Globus pallidus (tissue), 1 donor: ENCODE measurements around the gene CDKN2B-AS1.

ENCODE experiments used
- DNase-seq: peaks from one replicate; pipeline ENCODE4 v3.0.0-alpha.2; 2015; ENCODE audit warnings: low spot score

Gene CDKN2B-AS1

DNA sequence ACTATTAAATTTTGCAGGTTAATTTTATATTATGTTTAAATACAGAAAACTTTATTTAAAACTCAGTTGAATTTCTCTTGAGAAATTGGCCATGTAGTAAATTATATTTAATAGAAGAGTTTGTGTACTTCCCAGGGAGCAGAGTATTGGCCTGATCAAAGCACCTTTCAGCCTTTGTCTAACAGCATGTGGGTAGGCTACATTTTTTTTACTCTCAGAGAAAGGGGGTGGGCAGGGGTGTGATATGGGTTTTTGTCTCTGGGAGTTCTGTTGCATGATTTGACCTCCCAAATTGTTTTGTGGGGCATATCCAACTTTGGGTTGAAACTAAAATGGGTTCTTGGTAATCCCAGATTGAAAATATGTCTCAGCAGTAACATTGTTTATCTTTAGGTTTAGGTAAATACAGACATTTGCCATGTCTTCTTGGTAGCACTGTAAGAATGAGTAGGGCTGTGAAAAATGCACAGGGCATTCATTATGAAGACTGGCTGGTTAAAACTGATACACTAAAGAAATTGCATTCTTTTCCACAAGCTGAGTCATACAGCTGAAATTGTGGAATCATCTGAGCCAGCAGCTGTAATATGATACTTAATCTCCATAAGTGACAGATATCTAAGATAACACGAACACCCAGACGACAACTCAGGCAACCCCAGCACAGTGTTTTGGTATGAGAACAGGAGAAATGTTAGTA, 89.9 kb downstream of the CDKN2B-AS1 start:
- no peak for DNase-seq

DNA sequence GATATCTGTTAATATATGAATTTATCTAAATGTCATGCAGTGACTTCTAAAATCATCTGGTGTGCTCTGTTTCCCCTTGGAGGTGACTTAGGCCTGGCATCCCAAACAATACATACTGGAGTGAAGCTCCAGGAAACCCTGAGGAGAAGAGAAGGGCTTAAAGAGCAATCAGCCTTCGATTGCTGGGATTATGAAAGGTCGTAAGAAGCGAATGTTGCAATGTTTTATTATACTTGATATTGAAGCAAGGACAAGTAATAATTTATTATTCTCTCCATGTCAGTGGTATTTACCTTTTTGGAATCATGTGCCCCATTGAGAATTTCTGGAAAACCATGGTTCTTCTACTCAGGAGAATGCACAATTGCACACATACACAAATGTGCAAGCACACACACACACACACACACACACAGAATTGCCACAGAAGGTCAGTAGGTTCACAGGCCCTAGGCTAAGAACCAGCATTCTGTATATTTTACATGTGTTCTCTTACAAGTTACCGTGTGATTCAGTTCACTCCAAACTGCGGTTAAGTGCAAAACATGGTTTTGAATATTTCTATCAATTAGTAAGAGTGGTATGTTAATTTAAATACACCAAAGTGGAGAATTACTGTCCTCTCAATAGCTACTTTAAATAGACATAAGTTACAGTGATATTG, 93.6 kb downstream of the CDKN2B-AS1 start:
- no peak for DNase-seq

DNA sequence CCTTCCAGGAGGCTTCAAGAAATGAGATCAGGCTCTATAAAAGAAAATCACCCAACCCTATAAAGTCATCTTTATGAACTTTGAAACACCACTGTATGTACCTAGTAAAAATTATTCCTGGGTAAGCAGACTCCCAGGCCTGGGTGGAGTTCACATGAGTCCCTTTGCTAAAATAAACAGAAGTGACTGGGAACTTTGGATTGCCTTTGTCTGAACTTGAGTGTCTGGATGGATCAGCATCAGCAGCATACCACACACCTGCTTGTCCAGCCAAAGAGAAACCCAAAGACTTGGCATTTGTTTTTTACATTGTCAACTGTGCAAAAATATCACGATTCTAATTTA, 94.1 kb downstream of the CDKN2B-AS1 start:
- DNase-seq: no peak

DNA sequence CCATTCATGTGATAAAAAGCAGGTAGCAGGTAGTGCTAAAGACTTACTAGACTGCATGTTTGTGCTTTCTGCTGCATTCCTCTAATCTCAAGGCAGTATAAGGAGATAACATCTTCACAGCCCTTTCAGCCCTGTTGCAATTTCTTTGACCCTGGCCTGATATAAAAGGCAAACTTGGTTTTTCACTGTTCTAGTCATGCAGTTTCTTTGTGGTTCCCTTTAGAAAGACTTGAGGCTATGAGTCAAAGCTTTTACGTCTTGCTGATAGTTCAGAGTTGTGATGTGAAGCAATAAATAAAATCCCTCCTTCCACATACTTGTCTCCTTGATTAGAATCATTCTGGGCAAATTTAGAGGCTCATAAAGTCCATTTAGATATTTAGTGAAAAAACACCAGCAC, 103.1 kb downstream of the CDKN2B-AS1 start:
- no peak for DNase-seq

DNA sequence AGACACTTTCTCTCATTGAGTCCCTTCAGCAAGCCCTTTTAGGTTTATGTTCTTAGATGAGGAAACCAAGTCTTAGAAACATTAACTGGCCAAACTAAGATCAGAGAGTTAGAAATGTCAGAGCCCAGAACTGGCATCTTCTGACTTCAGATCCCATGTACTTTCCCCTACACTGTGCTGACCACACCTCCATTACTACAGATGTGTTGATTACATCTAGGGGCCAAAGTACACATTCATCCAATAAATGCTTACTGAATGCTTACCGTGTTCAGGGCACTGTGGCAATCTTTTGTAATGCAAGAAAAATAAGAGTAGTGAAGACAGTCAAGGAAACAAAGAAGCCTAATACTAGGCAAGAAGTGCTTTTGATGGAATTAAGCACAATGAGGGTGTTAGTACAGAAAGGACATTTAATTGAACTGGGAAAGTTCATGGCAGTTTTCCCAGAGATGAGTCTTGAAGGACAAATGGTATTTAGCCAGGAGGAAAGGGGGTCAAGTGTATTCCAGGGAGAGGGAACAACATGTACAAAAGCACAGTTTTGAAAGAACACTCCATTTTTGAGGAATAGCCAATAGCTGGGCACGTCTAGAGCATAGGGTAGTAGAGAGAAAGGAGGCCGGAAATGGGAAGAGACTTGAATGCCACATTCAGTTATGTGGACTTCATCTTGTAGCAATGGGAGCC, 104.2 kb downstream of the CDKN2B-AS1 start:
- DNase-seq: peak; percentile 16

DNA sequence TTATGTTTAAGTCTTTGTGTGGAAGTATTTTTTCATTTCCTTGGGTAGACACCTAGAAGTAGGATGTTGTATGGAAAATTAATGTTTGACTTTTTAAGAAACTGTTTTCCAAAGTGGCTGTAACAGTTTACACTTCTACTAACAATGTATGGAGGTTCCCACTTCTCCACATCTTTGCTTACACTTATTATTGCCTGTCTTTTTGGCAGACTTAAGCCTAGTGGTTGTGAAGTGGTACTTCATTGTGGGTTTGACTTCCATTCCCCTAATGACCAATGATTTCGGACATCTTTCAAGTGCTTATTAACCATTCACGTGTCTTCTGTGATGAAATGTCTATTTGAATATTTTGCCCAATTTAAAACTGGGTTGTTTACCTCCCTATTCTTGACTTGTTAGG, 106.0 kb downstream of the CDKN2B-AS1 start:
- DNase-seq: no peak

DNA sequence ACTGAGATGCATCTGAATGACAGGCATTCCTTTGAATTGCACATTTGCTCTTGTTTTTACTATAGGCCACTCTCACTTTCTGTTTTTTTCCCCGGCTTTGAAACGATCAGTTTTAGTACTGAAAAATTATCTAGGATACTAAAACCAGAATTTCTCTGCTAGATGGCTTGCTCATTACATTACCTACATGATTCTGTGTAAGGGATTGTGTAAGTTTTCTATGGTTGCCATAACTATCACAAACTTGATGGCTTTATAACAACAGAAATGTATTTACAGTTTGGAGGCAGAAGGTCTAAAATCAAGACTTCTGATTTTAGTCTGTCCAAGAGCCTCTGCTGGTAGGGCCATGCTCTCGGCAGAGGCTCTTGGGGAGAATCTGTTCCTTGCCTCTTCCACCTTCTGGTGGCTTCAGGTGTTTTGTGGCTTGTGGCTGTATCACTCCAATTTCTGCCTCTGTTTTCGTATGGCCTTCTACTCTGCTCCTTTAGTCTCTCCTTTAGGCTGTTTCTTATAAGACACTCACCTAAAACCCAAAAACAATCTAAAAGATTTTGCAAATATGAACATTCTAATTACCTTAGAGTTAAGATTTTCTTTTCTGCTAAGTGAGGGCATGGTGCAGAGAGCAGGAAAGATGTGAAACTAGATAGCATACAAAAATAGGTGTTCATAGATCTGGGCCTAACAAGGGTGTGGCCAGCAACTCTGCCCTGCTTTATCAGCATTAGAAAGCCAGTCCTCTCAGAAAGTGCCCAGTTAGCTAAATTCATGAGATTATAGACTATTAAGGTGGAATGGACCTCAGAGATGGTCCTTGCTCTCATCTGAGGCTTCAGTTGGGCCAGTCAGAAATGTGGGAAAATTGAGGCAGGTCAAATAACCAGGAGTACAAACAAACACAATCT, 107.8 kb downstream of the CDKN2B-AS1 start:
- DNase-seq: no peak

DNA sequence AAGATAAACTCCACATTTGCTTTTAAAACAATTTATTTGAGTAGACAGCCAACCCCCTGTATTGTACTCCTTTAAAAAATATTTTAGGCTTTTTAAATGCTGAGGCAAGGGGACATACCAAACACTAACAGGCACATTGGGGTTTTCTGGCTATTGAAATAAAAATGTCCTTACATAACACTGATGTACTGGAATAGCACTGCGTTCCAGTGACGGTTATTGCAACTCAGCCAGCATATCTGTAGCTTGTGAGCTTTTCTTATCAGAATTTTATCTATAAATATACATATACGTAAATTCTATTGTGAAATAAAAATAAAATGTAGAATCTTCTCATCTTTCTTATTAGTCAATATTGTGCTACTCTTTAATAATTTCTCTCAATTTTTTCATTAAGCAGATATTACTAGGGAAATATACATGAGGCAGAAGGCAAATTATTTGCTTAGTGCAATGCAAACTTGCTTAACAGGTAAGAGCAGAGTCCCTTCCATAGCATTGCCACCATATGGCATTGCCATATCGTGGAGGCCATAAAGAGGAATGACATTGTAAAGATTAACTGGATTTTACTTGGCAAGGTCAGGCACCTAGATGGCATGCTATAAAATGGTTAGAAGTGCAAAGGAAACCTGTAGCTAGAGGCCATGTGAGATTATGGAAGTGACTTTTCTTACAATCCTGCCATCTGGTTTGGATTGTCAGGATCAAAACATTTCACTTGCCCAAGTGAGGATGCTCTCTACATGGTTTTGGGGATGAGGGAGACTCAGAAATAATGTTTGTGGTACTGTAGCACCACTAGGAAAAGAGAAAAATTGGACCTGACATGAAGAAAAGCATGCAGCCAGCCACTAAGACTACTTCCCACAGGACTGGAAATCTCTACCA, 109.3 kb downstream of the CDKN2B-AS1 start:
- DNase-seq: no peak

DNA sequence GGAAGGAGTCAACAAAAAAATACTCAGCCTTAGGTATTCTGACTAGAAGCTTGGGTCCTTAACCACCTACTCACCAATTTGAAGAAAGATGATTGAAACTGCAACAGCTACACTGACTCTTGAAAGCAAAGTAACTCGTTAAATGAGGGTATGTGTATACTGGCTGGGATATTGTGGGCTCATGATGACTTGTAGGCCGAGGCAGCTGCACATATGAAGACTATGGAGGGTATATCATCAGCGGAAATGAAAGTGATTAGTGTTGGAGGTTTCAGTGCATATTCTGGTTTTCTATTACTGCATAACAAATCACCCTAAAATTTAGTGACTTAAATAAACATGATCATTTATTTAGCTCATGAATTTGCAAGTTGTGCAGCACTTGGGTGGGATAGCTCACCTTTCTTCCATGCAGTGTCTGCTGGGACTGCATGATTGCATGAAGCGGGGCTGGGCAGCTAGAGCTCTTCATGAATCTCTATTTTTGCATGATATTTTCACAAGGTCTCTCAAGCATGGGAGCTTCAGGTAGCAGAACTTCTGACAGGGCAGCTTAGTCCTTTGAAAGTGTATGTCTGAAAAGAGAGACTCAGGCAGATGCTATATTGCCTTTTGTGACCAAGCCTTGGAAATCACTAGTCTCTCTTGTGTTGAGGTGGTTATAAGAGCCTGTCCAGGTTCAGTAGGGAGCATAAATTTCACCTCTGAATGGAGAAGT, 110.6 kb downstream of the CDKN2B-AS1 start:
- DNase-seq: no peak

DNA sequence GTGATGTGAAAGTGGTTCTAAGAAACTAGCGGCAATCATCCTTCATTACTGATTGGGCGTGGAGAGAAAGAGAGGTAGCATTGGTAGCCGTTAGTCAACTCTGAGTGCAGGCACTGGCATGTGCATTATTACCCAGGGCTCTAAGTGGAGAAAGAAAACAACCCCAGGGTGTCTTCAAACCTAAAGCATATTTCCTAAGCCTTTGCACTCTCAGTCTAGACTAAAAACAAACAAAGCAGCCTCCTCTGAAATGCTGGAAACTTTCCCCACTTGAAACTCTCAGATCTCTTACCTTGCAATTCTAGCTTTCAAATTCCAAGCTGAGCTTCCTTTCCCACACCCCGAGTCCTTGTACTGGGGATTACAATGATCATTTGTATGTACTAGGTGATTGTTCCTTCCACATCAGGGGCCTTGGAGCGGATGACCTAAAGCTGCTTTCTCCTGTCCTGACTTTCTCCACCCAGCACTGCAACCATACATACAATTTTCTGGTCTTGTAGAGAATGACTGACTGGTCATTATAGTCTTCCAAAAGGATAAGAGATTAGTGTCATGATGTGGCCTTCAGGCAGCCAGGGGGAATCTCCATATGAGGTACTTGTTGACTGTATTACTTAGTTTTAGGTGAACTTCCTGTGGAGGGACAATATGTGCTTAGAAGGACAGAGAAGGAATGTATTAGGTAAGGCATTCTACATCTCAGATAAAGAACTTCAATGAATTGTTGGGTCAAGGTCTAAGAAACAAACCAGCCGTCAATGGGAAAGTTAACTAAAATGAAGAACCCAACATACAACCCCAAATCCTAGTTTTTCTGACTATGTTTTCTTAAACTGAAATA, 112.8 kb downstream of the CDKN2B-AS1 start:
- DNase-seq: no peak

DNA sequence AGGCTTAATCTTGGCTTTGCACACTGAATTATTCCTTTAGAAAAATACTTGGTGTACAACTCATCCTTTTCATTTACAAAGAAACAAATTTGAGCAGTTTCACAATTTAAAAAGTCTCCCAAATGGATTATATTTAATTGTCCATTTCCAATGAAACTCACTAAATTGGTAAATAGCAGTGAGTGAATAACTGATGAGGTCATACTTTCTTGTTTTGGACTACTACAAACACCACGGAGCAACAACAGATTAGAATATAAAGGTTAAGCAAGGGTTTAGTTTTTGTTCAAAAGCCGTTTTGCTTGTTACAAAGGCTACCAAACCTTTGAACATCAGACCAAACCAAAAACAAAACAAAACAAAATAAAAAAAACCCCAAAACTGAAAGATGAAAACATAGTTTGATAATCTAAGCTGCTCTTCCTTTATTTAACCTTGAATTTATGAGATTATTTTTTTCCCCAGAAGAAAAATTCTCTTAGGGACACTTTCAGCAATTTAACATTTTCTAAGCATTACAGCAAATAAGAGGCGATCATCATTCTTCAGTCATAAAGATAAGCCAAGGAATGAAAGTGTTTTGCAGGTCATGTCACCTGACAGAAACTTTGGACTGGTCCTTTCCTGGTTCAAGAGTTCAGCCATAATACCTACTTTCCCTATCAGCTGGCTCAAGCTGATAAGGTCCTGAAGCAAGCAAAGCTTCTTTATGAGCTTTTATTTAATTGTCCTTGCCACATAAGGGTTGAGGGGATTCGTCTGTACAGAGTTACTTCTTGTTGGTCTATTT, 114.2 kb downstream of the CDKN2B-AS1 start:
- no peak for DNase-seq

DNA sequence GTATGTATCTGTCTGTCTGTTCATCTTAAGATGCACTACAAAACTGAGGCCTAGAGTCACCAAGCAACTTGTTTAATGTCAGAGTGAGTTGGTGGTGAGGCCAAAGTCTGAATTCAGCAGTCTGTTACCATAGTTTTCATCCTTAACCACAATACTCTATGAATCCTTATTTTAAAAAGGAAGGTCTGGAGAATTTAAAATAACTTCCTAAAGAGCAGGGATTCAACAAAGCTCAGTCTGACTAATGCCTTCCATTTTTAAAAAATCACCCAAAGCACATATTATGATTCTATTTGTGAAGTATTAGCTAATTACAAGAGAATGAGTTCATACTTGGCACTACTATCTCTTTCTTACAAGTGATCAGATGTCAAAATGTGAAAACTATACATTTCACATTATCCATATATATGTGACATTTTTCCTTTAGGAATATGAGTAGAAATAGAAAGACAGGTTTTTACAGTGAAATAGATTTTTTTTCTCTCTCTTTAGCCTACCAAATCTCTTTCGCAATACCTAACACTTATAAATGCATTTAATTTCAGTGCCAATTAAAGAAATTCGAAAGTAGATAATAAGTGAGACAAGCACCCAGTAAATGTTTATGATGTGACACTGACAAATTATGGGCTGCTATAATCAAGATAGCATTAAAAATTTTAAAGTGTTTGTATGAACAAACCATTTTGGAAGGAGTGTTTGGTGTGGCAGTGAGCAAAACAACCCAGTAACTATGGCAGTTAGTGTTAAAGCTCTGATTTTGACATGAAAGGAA, 116.8 kb downstream of the CDKN2B-AS1 start:
- no peak for DNase-seq

DNA sequence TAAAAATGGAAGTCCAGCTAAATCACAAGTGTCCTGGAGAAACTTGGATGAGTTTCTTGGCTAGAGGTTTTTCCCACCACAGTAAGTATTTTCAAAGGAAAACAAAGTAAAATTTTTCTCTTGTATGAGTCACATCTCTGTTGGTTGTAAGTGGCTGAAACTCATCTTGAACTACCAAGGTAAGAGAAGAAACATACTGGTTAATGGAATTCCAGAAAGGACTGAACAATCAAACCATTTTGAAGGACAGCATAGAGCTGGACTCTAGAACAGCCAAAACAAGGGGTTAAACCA, 117.3 kb downstream of the CDKN2B-AS1 start:
- no peak for DNase-seq

DNA sequence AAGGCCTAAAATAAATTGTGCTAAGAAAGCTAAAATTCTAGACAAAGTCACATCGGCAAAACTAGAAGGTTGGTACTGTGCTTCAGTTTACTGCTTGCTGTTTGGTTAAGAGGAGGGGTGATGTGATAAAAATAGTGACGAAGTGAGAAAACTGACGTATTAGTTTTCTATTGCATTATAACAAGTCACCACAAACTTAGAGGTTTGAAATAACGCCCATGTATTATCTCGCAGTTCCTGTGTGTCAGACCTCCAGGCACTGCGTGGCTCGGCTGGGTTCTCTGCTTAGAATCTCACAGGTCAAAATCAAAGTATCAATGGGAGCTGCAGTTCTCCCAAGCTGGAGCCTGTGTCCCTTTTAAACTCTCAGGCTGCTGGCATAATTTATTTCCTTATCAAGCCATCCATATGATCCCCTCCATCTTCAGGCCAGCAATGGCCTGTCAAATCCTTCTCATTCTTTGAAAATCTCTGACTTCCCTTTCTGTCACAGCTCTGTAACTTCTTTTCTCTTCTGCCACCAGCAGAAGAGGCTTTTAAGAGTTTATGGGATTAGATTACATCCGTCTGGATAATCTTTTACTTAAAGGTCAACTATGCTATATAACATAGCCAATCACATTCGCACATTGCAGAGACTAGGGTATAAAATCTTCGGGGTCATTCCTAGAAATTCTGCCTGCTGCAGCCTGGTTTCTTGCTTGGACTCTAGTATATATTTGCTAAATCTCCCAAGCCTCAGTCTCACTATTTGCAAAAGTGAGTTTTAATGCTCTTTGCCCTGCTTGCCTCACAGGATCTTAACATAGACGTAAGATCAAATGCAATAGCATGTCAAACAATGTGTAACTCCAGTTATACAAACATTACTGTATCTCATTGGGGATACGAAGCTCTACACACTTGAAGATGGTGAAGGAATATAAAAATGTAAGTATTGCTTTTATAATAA, 118.6 kb downstream of the CDKN2B-AS1 start:
- DNase-seq: no peak

DNA sequence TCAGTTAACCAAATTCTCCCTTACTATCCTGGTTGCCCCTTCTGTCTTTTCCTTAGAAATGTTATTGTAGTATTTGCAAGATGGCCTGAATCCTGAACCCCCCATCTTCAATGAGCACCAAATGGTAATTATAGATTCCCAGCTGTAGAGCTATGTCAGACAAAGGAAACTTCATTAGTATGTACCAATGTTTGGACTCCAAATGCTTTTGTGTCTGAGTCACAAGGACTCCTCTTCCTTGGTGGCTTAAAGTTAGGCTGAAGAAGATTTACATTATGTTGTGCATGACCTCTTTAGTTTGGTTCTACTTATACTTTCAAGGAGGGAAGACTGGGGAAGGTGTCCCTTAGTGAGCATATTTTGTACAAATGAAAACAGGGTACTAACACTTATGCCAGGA, 120.4 kb downstream of the CDKN2B-AS1 start:
- DNase-seq: no peak

DNA sequence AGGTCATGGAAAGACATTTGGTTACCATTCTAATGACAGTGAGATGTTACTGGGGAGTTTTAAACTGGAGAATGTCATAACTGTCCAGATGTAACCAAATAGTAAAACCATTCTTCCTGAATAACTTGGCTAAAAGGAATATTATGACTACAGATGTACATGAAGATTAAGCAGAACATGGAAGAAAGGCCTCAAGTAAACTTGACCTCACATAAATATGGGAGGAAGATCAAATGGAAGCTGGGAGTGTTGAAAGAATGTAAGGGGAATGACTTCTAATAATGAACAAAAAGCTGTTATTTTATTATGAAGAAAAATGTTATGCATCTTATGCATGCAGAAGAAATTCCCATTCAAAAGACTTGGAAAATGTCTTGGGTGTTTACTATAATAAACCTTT, 122.2 kb downstream of the CDKN2B-AS1 start:
- DNase-seq: no peak
